Tibial nerve (tissue), 4 donors: ENCODE results near the gene PLEKHJ1. TPM values are rescaled to one million over a fixed set of nuclear protein-coding genes. Genes with fewer than 3 reads are reported as not detected.

Experiments used
- DNase-seq, 2 donors: peaks; one replicate each; pipeline ENCODE4 v3.0.0-alpha.2; 2019; ENCODE audit warnings: low spot score in 2 of 2
- H3K27ac ChIP-seq, 4 donors: fragments of 200-600 bp; sonication (generic) in 3 of 4; one replicate each; pipeline ENCODE4 v1.5.1; 2017 to 2019; ENCODE audit warnings: mild to moderate bottlenecking in 1 of 4
- H3K27me3 ChIP-seq, 2 donors: fragments of 200-600 bp; sonication (generic) in 1 of 2; one replicate each; pipeline versions ENCODE4 v1.5.1 to v1.6.0; 2017 to 2019
- H3K36me3 ChIP-seq, 3 donors: fragments of 200-600 bp; sonication (generic); one replicate each; pipeline ENCODE4 v1.5.1; 2018 to 2019
- H3K4me1 ChIP-seq, 4 donors: fragments of 200-600 bp; sonication (generic) in 3 of 4; one replicate each; pipeline ENCODE4 v1.5.1; 2017 to 2019
- H3K4me3 ChIP-seq, 4 donors: fragments of 200-600 bp; sonication (generic) in 3 of 4; one replicate each; pipeline ENCODE4 v1.5.1; 2017 to 2019; ENCODE audit warnings: mild to moderate bottlenecking in 1 of 4, moderate library complexity in 1 of 4
- H3K9me3 ChIP-seq, 4 donors: fragments of 200-600 bp; sonication (generic) in 3 of 4; one replicate each; pipeline ENCODE4 v1.5.1; 2017 to 2019
- CTCF ChIP-seq, 5 experiments: fragments of 200-600 bp in 3 of 5; fragments of 450-650 bp in 2 of 5; sonication (generic) in 3 of 5; IDR thresholded peaks; one replicate each; pipeline ENCODE4 v1.5.1; 2016 to 2019; ENCODE audit warnings: antibody characterized with exemption in 5 of 5, mild to moderate bottlenecking in 3 of 5, moderate library complexity in 2 of 5
- EP300 ChIP-seq, 2 donors: sonication (generic); formaldehyde crosslinking; IDR thresholded peaks; one replicate each; pipeline ENCODE4 v1.6.1; 2017; ENCODE audit warnings: antibody characterized with exemption in 2 of 2, mild to moderate bottlenecking in 1 of 2
- POLR2A ChIP-seq, 2 donors: fragments of 450-650 bp; IDR thresholded peaks; one replicate each; pipeline ENCODE4 v1.6.1; 2017; ENCODE audit warnings: antibody characterized with exemption in 2 of 2, mild to moderate bottlenecking in 2 of 2, moderate library complexity in 2 of 2
- WGBS, 2 donors: methylation state at CpG; one replicate each; pipeline ENCODE4 v1.1.5; 2018; 5-methylcytosine and 5-hydroxymethylcytosine counted together
- total RNA-seq, 4 donors: library from RNA; depleted of rRNA; stranded (reverse); fragments of >200 nt; gene quantifications; one replicate each; pipeline ENCODE4 v1.1.0, GENCODE V29; 2016

The PLEKHJ1 gene
- total RNA-seq, 4 donors from 2014 or later, result 37.3 to 67.5 (median 51.2) TPM

- TF ChIP-seq EP300 (IDR thresholded peaks at IDR 0.05) (no peak), POLR2A (IDR thresholded peaks at IDR 0.05) (no peak), CTCF (IDR thresholded peaks at IDR 0.05) (no peak)
- Histone ChIP-seq H3K27ac (no peak overlapping the region), H3K27me3 (no peaks in the 10 kb centered on the region), H3K4me1 (peaks cover 0 to 29% (median 5%) of the 10 kb centered on the region in 4 donors), H3K4me3 (no peak overlapping the region), H3K9me3 (no peaks in the 10 kb centered on the region), H3K36me3 (peaks cover 0 to 91% (median 5%) of the 10 kb centered on the region in 3 donors)
- WGBS, 2 donors, result 91 to 95% methylated on average over 17 of the region's 17 CpGs
- no peak for DNase-seq
Observed at GRCh38 chr19:2192862-2193261, 43.3 kb downstream of the PLEKHJ1 start.

DNA sequence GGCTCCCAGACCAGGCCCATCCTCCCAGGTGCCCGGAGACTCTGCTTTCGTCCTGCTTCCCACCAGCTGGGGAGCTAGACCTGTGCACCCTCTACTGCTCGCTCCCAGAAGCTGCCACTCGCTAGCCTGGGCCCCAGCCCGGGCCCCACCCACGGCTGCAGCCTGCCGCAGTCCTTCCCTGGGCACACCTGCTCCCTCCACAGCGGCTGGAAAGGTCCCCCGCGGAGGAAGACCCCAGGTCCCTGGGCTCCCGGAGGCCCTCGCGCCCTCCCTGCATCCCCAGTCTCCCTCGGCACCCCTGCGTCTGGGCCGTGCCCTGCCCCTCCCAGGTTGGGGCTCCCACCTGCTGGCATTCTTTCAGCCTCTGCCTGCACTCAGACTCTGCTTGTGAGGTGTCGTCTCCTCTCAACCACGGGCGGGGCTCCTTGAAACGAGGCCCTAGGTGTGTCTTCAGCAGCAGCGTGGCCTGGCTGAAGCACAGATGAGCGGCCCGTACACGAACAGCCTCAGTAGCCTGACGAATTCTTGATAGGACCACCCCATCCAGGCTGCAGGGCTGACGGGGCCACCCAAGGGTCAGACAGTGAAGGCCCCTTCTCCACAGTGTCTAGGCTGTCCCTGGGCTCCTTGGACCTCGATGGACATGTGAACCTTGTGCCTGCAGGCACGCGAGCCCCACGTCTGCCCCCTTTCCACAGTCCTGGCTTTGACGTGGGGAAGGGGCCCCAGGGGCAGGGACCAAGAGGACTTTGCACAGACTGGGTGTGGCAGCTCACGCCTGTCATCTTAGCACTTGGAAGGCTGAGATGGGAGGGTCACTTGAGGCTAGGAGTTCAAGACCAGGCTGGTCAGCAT lies 44.4 kb downstream of the PLEKHJ1 start:
- no peak overlapping the region for H3K27ac ChIP-seq
- peaks cover 0 to 40% (median 14%) of the 10 kb centered on the region in 4 donors for H3K4me1 ChIP-seq
- no peaks in the 10 kb centered on the region for H3K27me3 ChIP-seq
- peaks cover 0 to 81% (median 5%) of the 10 kb centered on the region in 3 donors for H3K36me3 ChIP-seq
- DNase-seq, result no peak
- WGBS, 2 donors, result 86 to 92% methylated on average over 18 to 32 of the region's 32 CpGs
- H3K4me3 ChIP-seq, result no peak overlapping the region
- H3K9me3 ChIP-seq, result no peaks in the 10 kb centered on the region
- TF ChIP-seq CTCF (IDR thresholded peaks at IDR 0.05) (no peak), EP300 (IDR thresholded peaks at IDR 0.05) (no peak), POLR2A (IDR thresholded peaks at IDR 0.05) (no peak)

GRCh38 chr19:2190848-2191455 lies 45.2 kb downstream of the PLEKHJ1 start:
- Histone ChIP-seq H3K4me3 (no peak overlapping the region), H3K4me1 (peaks cover 0 to 48% (median 18%) of the 10 kb centered on the region in 4 donors), H3K27me3 (no peaks in the 10 kb centered on the region), H3K36me3 (peaks cover 0 to 73% (median 5%) of the 10 kb centered on the region in 3 donors), H3K27ac (peak overlapping the region in 1 of 4 donors; percentile 85), H3K9me3 (no peaks in the 10 kb centered on the region)
- no peak for DNase-seq
- 93% methylated on average over 24 to 36 of the region's 37 CpGs for WGBS, 2 donors
- TF ChIP-seq POLR2A (IDR thresholded peaks at IDR 0.05), result no peak
- TF ChIP-seq EP300 (IDR thresholded peaks at IDR 0.05), result no peak
- no peak for TF ChIP-seq CTCF (IDR thresholded peaks at IDR 0.05)

- no peak for DNase-seq
- Histone ChIP-seq H3K9me3 (no peaks in the 10 kb centered on the region), H3K27me3 (no peaks in the 10 kb centered on the region), H3K27ac (peak overlapping the region in 2 of 4 donors; percentile 25 to 85), H3K4me1 (peaks cover 0 to 59% (median 26%) of the 10 kb centered on the region in 4 donors), H3K36me3 (peaks cover 0 to 63% (median 5%) of the 10 kb centered on the region in 3 donors), H3K4me3 (no peak overlapping the region)
- TF ChIP-seq POLR2A (IDR thresholded peaks at IDR 0.05), result no peak
- TF ChIP-seq EP300 (IDR thresholded peaks at IDR 0.05), result no peak
- no peak for TF ChIP-seq CTCF (IDR thresholded peaks at IDR 0.05)
- WGBS, 2 donors, result 76 to 78% methylated on average over 9 to 14 of the region's 16 CpGs
Observed at GRCh38 chr19:2189880-2190279, 46.2 kb downstream of the PLEKHJ1 start.
